Activated naive CD8-positive, alpha-beta T cell treated with anti-CD3 and anti-CD28 coated beads, Interleukin-2, amount 50 U/mL, for 16 hours (primary cell): ENCODE data around the gene JPH3.

Source experiments
- DNase-seq: peaks from one replicate; pipeline ENCODE4 v3.0.0-alpha.2; 2020; ENCODE audit warnings: low read depth, low spot score

Gene JPH3

DNA sequence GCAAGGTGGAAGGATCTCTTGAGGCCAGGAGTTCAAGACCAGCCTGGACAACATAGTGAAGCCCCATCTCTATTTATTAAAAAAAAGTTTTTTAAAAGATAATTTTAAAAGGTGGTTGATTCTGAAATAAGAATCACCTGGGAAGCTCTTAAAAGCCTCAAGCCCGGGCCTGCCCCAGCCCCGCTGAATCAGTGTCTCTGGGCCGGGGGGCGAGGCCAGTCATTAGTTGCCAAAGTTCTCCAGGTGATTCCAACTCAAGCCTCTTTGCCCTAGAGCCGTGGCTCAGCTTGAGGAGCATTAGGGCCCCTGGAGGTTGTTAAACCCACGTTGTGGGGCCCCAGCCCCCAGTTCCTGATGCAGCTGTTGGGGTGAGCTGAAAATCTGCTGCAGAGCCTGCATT lies 24.6 kb downstream of the JPH3 start:
- DNase-seq: no peak

DNA sequence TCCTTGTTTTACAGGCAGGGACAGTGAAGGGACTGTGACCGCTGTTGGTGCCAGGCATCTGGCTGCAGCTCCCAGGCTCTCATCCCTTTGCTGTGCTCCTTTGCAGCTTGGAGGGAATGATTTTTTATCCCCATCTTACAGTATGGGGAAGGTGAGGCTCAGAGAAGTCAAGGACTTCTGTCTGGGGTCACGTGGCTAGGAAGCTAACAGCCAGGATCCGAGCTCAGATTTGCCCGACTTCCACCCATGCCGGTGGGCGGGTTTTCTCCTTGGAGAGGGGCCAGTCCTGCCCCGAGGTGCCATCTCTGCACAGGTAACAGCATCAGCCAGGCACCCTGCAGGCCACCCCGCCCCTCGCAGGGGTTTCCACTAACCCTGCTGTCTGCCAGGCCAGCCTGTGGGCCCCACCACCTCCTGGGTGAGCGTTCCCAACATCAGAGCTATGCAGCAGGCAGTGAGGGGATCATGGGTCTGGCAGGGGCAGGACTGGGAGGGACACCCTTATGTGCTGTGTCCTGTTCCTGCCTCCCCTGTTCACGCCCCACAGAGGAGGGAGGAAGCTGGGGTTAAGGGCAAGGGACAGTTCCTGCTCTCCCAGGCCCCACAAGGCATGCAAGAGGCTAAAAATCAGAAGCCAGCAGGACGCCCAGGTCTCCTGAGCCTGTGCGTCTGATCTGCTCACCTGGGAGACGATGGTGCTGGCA lies 25.4 kb downstream of the JPH3 start:
- DNase-seq: no peak

DNA sequence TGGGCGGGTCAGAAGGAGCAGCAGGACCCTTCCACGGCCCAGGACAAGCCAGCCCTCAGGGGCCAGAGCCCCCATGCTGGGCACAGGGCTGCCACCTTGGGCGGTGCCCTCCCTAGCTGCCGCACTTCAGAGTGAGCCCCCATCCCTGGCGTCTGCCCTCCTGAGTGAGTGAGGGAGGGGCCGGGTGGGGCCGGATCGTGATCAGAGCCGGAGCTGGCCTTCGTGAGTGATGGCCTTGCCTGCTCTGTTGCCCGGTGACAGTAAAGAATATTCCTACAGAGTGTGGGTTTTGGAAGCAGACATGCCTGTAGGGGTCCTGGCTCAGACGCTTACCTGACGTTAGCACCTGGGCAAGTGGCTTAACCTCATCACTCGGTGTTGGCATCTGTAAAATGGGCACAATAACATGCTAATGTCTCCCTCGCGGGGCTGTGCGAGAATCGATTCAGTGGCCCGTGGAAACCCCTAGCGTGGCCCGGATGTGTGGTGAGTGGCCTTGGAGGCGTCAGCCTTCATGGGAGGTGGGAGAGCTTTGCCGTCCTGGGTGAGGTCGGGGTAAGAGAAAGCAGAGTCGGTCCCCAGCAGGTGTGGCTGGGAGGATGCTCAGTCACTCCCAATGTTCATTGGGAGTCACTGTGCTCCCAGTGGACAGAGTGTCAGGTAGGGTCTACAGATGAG lies 26.1 kb downstream of the JPH3 start:
- no peak for DNase-seq

DNA sequence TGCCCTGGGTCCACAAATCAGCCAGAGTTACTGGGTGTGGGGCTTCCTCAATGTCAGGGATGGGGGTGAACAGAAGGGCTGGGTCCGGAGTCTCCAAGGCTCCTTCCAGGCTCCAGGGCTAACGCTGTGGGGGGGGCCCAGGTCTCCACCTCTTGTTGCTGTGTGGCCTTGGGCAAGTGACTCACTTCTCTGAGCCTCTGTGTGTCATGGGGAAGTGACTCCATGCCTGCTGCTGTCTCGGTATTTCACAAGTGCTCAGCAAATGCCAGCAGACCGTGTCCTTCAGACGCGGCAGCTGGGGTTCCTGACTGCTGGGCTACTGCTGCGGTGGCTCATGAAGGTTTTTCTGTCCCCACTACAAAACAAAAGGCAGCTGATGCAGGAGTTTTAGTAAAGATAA lies 26.6 kb downstream of the JPH3 start:
- no peak for DNase-seq

DNA sequence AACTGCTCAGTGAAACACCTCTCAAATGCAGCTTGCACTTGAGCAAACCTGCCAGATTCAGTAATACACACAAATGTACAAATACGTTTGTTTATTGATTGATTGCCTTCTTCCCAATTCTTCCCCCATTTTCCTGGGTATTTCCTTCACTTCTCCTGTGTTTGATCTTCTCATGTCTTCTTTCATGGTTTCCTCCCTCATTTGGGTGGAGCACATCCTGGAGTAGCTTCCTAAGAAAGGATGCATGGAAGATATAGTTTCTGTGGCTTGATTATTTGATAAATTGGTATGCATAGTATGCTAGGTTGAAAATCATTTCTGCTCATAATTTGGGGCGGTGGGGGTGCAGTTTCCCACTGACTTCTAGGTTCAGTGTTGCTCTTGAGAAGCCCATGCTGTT lies 28.8 kb downstream of the JPH3 start:
- no peak for DNase-seq

DNA sequence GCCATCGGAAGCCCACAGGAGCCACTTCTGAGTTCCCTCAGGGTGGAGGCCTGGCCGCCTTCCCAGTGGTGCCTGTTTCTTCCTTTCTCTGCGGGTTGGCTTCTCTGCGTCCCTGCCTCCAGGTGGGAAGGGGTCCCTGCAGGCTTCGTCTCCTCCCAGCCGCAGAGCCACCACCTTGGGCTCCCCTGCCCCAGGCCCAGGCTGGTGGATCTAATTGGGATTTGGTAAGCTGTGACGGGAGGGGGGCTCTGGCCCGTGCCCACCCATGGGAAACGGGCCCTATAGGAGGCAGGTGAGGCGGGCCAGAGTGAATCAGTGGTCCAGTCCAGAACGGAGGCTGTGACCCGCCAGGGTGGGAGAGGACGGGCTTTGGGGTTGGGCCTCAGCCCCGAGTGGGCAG lies 32.1 kb downstream of the JPH3 start:
- DNase-seq: no peak

DNA sequence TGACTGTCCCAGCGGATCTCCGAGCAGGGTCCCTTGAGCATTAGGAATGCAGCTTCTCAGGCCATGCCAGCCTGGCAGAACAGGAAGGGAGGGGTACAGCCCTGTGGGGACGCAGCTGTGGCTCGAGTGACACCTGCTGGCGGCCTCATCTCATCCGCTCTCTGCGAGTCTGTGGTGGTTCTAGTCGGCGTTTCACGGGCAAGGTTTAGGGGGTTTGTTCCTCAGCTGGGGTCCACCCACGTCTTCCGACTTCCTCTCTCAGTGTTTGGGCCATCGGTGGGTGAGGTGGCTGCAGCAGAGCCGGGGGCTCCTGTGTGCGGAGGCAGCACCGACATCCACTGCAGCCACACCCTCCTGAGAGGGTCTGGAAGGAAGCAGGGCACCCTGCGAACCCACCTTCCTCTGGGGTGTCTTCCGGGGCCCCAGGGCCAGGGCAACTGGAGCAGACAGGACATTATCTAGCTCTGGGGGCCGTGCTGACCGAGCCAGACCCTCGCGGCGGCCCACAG lies 33.3 kb downstream of the JPH3 start:
- DNase-seq: peak; percentile 57

DNA sequence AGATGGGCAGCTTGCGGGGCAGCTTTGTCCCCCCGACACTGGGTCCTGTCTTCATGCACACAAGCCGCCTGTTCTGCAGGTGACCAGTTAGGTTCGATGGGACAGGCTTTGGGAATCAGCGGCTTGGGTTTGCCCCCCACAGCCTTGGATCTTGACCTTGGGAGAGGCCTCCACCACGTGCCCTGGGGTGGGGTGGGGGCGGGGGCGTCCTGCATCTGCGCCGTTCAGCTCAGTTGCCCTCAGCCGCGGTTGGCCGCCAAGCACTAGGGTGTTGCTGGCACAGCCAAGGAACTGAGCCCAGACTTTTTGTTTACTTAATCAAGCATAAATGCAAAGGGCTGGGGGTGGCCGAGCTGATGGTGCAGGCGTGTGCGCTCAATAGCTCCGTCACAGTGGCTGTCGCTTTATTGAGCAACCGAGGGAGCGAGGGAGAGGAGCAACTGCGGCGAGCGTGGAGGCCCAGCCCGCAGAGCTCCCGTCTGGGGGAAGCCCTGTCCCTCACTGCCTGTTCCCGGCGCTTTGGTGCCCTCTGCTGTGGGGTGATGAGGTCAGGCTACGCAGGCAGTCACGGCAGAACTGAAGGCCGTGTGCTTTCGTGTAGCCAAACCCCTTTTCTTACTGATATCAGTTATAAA lies 33.9 kb downstream of the JPH3 start:
- peak; percentile 60 for DNase-seq

DNA sequence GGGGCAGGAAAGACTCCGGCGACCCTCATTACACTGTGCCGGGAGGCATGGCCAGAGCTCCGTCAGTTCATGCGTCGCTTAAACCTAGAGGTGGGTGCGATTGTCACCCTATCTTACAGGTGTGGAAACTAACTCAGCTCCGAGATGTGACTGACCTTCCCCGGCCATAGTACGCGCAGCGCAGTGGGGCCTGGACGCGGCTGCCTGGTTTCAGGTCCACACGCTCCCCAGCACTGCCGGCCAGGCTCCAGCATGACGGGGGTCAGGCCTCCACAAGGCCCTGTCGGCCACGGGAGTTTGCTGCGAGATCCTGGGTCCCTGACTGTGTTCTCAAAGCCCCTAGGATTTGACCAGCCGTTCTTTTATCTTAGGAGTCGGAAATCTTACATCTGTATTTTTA lies 34.4 kb downstream of the JPH3 start:
- no peak for DNase-seq

DNA sequence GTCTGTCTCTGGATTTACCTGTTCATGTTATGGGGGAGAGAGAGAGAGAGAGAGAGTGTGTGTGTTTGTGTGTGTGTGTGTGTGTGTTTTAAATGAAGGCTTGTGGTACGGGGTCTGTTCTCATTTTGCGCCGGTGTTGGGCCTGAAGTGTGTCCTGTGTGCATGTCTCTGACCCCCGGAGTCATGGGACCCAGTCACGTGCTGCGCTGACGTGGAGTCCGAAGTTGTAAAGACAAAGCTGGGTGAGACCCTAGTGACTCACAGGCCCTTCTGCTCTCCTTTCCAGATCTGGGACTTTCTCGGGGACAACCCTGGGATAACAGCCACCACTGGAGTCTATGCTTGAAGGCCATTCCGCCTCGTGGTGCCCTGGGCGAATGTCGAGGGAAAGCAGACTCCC lies 35.0 kb downstream of the JPH3 start:
- DNase-seq: no peak

DNA sequence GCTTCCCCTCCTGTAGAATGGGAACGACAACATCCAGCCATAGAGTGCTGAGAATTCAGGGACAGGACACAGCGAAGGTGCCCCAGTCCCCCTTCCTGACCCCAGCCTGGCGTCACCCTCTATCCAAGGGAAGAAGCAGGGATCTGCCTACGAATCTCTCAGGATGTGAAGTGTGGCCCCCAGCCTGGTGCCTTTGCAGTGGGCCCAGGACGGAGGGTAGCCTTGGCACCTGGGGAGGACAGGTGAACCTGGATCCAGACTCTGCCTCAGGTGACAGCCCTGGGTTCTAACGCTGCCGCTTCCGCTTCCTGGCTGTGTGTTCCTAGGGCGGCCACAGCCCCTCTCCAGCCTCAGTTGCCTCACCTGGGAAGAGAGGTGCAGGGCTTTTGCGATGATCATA lies 36.4 kb downstream of the JPH3 start:
- no peak for DNase-seq

DNA sequence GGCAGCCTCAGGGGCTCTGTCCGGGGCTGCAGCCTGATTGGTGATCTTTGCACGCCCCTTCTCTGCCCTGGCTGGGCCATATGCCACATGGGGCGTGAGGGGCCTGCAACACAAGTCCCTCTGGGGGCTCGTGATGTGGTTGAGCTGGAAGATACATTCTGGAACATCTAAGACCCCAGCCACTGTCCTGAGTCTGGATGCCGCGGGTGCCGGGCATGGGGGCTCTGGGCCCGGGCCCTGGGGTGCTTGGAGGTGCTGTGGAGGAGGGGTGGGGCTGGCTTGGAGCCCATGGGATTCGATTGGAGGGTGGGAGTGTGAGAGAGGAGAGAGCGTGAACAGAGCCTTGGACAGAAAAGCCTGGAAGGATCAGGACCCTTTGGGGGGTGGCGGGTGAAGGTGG lies 39.4 kb downstream of the JPH3 start:
- no peak for DNase-seq

DNA sequence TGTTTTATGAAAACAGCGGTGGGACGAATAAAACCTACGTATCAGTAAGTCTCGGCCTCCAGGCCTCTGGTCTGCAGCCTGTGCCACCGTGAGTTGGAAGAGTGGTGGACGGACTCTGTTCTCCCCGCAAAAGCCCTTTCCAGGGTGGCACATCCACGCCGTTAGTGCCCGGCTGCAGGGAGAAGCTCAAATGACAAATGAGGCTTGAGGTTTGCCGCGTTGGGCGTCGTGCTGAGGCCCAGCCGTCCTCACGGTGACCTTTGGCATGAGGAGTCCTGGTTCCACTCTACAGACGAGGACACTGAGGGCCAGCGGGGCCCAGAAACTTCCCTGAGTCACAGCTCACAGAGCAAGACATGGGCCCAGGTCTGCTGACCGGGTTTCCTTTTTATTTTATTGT lies 40.2 kb downstream of the JPH3 start:
- DNase-seq: no peak

DNA sequence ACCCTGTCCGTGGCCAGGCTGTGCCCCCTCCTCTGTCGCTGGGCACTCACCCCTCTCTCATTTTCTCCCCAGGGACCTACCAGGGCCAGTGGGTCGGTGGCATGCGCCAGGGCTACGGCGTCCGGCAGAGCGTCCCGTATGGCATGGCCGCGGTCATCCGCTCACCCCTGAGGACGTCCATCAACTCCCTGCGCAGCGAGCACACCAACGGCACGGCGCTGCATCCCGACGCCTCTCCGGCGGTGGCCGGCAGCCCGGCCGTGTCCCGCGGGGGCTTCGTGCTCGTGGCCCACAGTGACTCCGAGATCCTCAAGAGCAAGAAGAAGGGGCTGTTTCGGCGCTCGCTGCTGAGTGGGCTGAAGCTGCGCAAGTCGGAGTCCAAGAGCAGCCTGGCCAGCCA lies 41.9 kb downstream of the JPH3 start:
- DNase-seq: no peak

DNA sequence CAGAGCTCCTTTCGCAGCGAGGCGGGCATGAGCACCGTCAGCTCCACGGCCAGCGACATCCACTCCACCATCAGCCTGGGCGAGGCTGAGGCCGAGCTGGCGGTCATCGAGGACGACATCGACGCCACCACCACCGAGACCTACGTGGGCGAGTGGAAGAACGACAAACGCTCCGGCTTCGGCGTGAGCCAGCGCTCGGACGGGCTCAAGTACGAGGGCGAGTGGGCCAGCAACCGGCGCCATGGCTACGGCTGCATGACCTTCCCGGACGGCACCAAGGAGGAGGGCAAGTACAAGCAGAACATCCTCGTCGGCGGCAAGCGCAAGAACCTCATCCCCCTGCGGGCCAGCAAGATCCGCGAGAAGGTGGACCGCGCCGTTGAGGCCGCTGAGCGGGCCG lies 42.3 kb downstream of the JPH3 start:
- no peak for DNase-seq

DNA sequence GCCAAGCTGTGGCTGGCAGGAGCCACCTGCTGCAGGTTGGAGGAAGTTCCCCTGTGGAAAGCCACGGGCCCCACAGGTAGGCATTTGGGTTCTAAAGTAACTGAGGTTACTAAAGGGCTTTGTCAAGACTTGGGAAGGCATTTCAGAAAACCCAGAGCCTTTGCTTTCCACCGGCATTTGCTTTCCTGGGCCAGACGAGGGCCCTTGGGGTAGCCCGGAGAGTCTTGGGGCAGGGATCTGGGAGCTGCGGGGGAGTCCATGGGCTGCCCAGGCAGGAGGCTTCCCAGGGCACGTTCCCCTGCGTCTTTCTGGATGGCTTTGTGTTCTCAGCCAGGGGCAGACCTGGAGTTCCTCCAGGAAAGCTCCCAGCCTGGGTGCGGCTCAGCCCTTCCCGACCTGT lies 43.5 kb downstream of the JPH3 start:
- DNase-seq: no peak

DNA sequence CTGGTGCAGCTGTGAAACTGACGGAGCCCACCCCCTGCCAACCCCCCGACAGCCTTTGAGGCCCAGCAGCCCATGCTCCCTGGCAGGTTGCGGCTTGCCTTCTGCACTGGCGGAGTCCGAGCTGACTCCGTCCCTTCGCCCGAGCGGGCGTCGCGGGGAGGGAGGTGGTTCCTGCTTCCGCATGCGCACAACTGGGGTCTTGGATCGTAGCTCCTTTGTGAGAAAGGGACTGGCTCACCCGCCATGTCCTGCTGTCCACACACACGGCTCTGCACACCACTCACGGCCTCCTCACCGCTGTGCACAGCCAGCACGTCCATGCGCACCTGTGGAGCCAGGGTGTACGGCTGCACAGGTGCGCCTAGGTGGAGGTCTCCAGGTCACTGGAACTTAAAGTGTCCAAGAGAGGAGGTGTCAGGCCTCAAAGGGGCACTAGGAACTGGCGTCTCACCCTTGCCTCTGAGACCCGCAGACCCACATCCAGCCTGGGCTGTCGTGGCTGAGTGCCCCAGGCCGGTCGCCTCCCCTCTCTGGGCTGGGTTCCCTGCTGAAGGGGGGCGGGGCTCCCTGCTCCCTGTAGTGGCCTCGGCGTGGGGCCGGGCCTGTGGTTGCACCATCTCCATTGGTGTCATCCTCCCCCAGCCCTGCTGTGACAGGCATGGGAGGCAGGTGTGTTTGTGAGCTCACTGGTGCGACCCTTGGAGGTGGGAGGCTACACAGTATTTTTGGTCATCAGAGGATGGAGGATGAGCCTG lies 45.3 kb downstream of the JPH3 start:
- no peak for DNase-seq

DNA sequence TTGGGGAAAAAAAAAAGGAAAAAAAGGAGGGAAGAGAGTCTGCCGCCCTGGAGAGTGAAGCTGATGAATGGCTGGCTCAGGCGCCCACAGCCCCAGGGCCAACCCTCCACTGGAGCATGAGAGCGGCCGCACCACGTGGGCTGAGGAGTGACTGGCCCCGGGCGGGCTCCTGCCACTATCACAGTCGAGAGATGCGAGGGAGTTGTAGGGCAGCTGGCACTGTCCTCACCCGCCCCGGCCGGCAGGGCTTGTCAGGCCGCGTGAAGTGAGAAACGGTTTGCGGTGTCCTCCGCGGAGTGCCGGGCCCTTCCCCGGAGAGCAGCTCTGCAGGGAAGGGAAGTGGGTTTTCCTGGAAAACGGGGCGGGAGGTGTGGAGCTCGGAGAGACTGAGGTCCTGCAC lies 45.9 kb downstream of the JPH3 start:
- DNase-seq: no peak

DNA sequence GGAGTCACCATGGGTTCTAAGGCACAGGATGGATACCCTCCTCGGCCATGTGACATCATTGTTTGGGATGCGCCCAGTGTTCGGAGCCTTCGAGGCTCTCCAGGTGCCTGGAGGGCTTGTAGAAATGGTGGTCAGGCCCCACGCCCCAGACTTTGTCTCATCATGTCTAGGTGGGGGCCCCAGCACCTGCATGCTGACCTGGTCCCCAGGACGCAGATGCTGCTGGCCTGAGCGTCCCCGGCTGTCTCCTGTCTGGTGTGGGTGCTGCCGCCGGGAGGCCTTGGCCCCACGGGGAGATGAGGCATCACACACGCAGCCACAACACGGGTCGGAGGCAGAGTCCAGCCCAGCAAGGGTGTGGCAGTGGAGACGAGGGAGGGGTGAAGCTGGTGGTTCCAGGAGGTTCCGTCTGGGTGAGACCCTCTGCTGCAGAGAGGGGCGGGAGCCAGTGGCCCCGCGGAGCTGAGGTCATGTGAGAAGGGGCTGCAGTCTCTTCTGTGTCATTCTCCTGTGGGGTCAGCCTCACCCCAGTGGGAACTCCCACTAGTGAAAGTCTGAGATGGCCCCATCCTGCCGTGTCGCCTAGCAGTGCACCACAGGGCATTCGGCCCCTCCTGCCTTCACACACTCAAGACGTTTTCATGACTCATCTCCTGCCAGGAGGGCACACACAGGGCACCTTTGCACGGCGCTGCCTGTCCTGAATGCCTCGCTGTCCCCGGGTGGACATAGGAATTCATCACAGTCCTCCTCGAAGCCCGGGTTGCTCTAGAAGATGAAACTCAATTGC lies 46.6 kb downstream of the JPH3 start:
- no peak for DNase-seq

DNA sequence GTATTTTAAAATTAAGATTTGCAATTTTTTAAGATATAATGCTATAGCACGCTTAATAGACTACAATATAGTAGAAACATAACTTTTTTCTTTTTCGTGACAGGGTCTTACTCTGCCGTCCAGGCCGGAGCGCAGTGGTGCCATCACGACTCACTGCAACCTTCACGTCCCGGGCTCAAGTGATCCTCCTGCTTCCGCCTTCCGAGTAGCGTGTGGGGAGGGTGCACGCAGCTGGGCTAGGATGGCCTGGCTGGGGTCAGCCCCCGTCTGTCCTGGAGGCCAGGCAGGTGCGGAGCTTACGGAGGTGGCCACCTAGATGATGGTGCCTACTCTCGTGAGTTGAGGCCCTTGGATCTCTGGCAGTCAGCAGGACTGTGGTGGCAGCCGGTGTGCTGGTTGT lies 50.1 kb downstream of the JPH3 start:
- no peak for DNase-seq

DNA sequence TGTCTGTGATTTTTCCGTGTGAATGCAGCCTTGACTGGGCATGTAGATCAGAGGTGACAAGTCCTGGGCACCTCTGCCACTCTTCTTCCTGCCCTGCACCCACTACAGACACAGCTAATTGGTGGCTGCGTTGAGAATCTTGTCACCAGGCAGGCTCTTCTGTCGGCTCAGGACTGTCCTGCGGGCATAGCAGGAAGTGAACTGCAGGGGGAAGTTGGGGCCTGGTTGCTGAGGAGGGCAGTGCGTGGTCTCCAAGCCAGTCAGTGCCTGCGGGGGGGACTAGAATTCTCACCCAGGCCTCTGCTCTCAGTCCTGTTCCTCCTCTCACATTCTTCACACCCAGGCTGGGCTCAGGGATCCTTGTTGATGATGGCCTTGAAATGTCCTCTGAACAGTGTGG lies 50.5 kb downstream of the JPH3 start:
- no peak for DNase-seq

DNA sequence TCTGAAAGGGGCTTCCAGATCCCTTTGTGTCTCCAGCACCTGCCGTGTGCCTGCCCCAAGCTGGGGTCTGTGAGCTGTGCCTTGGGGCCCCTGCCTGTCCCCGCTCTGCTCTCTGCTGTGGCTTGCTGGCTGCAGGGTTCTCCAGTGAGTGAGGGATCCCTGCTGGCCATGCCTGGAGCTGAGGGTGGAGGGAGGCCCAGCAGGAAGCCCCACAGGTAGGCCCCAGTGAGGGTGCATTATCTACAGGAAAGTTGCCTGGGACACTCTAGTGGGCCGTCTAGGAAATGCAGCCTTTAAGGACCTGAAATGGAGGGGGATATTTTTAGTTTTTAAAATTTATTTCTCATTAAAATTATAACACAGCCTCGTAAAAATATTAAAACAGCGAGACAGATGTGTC lies 50.9 kb downstream of the JPH3 start:
- no peak for DNase-seq
